Upper lobe of left lung (tissue), 4 donors: ENCODE results near the gene DCAF12L2.
"Not testable (repeated sequence)": the region's sequence is repeated elsewhere in the genome, so short reads cannot be mapped to it uniquely, and the experiment has no call there.

ENCODE experiments used
- POLR2A ChIP-seq, 4 donors: fragments of 450-650 bp; IDR thresholded peaks; one replicate each; pipeline ENCODE4 v1.5.1; 2016 to 2017; ENCODE audit warnings: antibody characterized with exemption in 4 of 4, mild to moderate bottlenecking in 2 of 4
- TF ChIP-seq, protein P1 (sequence below), 6 experiments: fragments of 450-650 bp in 4 of 6; fragments of 200-600 bp in 2 of 6; sonication (generic) in 2 of 6; IDR thresholded peaks; one replicate each; pipeline ENCODE4 v1.5.1; 2016 to 2019; ENCODE audit warnings: antibody characterized with exemption in 6 of 6

DNA sequence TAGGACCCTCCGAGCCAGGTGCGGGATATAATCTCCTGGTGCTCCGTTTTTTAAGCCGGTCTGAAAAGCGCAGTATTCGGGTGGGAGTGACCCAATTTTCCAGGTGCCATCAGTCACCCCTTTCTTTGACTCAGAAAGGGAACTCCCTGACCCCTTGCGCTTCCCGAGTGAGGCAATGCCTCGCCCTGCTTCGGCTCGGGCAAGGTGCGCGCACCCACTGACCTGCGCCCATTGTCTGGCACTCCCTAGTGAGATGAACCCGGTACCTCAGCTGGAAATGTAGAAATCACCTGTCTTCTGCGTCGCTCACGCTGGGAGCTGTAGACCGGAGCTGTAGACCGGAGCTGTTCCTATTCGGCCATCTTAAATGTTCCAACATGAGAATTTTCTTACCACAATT lies 24.8 kb upstream of the DCAF12L2 start:
- TF ChIP-seq POLR2A (IDR thresholded peaks at IDR 0.05), result not testable (repeated sequence)
- TF ChIP-seq, protein P1, sequence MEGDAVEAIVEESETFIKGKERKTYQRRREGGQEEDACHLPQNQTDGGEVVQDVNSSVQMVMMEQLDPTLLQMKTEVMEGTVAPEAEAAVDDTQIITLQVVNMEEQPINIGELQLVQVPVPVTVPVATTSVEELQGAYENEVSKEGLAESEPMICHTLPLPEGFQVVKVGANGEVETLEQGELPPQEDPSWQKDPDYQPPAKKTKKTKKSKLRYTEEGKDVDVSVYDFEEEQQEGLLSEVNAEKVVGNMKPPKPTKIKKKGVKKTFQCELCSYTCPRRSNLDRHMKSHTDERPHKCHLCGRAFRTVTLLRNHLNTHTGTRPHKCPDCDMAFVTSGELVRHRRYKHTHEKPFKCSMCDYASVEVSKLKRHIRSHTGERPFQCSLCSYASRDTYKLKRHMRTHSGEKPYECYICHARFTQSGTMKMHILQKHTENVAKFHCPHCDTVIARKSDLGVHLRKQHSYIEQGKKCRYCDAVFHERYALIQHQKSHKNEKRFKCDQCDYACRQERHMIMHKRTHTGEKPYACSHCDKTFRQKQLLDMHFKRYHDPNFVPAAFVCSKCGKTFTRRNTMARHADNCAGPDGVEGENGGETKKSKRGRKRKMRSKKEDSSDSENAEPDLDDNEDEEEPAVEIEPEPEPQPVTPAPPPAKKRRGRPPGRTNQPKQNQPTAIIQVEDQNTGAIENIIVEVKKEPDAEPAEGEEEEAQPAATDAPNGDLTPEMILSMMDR (IDR thresholded peaks at IDR 0.05), result not testable (repeated sequence)
